SK-N-MC (cell line): ENCODE data around the gene CYBB.

Experiments
- DNase-seq: peaks from one replicate; pipeline ENCODE4 v3.0.0-alpha.2; 2011; ENCODE audit warnings: low read depth, low spot score
- H3K27ac ChIP-seq: fragments of 200-600 bp; sonication (generic); 2 replicates; pipeline ENCODE4 v1.5.1; 2016; ENCODE audit warnings: mixed run types
- H3K36me3 ChIP-seq: fragments of 200-600 bp; sonication (generic); 2 replicates; pipeline ENCODE4 v1.6.1; 2017; ENCODE audit warnings: antibody characterized with exemption, low read length, mixed read lengths; ENCODE audit not compliant: insufficient read depth
- H3K4me3 ChIP-seq: fragments of 200-600 bp; sonication (generic); 2 replicates; pipeline ENCODE4 v1.5.1; 2016
- H3K9ac ChIP-seq: fragments of 200-600 bp; sonication (generic); 2 replicates; pipeline ENCODE4 v1.8.0; 2017; ENCODE audit warnings: mixed run types, mixed read lengths; ENCODE audit not compliant: insufficient read length
- H3K9me3 ChIP-seq: fragments of 200-600 bp; sonication (generic); 2 replicates; pipeline ENCODE4 v1.6.1; 2017; ENCODE audit warnings: low read depth, mild to moderate bottlenecking, antibody characterized with exemption, low read length, moderate library complexity, mixed read lengths
- EZH2 ChIP-seq: fragments of 200-600 bp; sonication (generic); IDR thresholded peaks from one replicate; pipeline ENCODE4 v1.6.1; 2017; ENCODE audit warnings: antibody characterized with exemption
- FOXP2 ChIP-seq: optimal IDR thresholded peaks from 2 replicates; pipeline ENCODE3; 2011; ENCODE audit warnings: mild to moderate bottlenecking, moderate library complexity; ENCODE audit not compliant: insufficient read depth; ENCODE audit errors: extremely low read length, control extremely low read depth
- POLR2AphosphoS5 ChIP-seq: IDR thresholded peaks from 2 replicates; pipeline ENCODE4 v1.6.1; 2012; ENCODE audit warnings: mild to moderate bottlenecking, low read depth, low read length, borderline replicate concordance

The CYBB gene

DNA sequence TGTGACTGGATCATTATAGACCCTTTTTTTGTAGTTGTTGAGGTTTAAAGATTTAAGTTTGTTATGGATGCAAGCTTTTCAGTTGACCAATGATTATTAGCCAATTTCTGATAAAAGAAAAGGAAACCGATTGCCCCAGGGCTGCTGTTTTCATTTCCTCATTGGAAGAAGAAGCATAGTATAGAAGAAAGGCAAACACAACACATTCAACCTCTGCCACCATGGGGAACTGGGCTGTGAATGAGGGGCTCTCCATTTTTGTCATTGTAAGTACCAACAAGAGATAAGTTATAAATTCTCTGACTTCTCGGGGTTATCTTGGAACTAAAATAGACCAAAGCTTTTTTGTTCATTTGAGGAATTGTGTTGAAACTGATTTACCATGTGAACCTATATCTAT lies at the start of gene CYBB:
CYBB (plus strand) TSS at position 203 of the 400 bp plus-strand sequence; CDS start at position 222, 19 bp downstream.
- Histone ChIP-seq H3K9me3 (no peaks in the 10 kb centered on the region), H3K9ac (no peak within 1 kb of the TSS), H3K27ac (no peak within 1 kb of the TSS), H3K36me3 (no peaks in the 10 kb centered on the region), H3K4me3 (no peak within 1 kb of the TSS)
- no peak for DNase-seq
- no peak for TF ChIP-seq EZH2
- no peak for TF ChIP-seq POLR2AphosphoS5
- TF ChIP-seq FOXP2: no peak

DNA sequence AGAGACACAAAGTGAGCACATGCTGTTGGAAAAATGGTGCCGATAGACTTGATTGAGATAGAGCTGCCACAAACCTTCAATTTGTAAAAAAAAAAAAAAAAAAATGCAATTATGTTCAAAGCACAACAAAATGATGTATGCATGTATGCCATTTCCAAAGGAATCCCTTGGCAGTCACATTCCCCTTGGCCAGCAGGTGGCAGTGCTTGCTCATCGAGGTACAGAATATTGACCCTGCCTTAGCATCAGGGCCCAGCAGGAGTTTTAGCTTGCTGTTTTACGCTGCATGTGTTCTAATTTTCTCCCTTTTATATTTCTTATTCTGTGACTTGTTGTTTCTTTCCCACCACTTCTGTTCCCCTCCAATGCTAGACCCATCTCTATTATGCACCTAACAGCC lies 34.5 kb upstream of the CYBB start:
- H3K4me3 ChIP-seq: no peak overlapping the region
- no peaks in the 10 kb centered on the region for H3K9me3 ChIP-seq
- no peaks in the 10 kb centered on the region for H3K36me3 ChIP-seq
- TF ChIP-seq POLR2AphosphoS5 (no peak), FOXP2 (no peak), EZH2 (no peak)
- H3K27ac ChIP-seq: no peak overlapping the region
- DNase-seq: peak; percentile 45
- no peak overlapping the region for H3K9ac ChIP-seq

DNA sequence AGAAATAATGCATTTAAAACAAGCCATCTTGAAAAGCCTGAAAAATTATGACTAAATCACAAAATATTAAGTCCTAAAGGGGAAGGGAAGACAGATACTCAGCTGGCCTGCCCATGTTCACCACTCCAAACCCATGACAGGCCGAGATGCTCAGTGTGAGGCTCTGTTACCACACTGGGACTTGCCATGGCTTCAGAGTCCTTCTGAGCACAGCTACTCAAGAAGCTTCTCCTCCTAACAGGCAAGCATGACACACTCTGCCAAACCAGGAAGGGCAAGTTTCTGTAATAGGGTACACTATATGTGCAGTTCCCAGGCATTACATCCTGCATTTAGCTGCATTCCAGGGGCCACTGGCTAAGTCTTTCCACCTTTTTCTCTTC lies 34.0 kb upstream of the CYBB start:
- H3K36me3 ChIP-seq: no peaks in the 10 kb centered on the region
- no peaks in the 10 kb centered on the region for H3K9me3 ChIP-seq
- no peak for DNase-seq
- H3K9ac ChIP-seq: no peak overlapping the region
- no peak overlapping the region for H3K27ac ChIP-seq
- H3K4me3 ChIP-seq: no peak overlapping the region
- TF ChIP-seq FOXP2 (no peak), EZH2 (no peak), POLR2AphosphoS5 (no peak)

DNA sequence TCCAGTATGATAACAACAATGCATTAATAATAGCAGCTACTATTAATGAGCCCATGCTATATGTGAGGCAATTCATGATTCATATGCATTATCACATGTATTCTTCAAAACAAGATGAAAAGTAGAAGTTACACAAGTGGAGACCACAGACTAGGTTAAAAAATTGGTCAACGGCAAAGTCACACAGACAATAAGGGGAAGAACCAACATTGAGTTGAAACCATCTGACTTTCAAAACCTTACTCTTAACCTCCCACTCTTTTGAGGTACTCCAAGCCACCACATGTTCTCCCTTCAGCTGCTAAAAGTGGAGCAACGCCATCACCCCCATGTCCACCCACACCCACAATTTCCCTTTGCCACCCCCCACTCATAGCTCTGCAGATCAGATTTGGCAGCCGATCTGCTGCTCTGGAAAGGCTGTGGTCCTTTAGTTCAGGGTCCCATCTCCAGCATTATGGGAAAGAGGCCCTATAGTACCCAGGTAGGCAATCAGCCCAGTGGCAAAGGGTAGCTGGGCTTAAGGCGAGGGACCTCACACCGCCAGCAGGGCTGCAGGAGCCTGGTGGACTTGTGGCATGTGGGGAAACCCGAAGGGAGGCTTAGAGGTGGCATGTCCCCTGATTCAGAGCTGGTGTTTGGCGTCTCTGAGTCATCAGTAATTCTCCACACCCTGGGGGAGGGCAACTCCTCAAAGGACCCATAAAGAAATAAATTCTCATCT lies 33.5 kb upstream of the CYBB start:
- no peak overlapping the region for H3K9ac ChIP-seq
- no peaks in the 10 kb centered on the region for H3K9me3 ChIP-seq
- TF ChIP-seq POLR2AphosphoS5 (no peak), FOXP2 (no peak), EZH2 (no peak)
- DNase-seq: no peak
- H3K27ac ChIP-seq: no peak overlapping the region
- H3K36me3 ChIP-seq: no peaks in the 10 kb centered on the region
- H3K4me3 ChIP-seq: no peak overlapping the region

DNA sequence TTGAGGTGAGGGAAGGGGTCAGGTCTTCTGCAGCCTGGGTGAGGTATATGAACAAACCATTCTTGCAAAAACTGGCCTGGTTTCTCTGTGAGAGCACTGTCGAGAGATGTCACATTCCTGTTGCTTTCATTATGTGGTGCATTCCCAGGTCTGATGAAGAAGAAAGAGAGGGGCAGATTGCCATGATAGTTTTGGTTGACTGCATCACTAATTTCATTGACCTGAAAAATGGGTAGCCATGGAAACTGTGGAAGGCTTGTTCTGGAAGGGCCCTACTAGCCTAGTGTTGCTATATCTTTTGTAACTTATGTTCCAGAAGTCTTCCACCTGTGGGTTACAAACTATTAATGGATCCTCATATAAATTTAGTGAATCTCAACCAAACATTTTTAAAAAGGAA lies 32.9 kb upstream of the CYBB start:
- Histone ChIP-seq H3K9ac (no peak overlapping the region), H3K9me3 (no peaks in the 10 kb centered on the region), H3K36me3 (no peaks in the 10 kb centered on the region), H3K4me3 (no peak overlapping the region), H3K27ac (no peak overlapping the region)
- TF ChIP-seq FOXP2 (no peak), EZH2 (no peak), POLR2AphosphoS5 (no peak)
- no peak for DNase-seq

DNA sequence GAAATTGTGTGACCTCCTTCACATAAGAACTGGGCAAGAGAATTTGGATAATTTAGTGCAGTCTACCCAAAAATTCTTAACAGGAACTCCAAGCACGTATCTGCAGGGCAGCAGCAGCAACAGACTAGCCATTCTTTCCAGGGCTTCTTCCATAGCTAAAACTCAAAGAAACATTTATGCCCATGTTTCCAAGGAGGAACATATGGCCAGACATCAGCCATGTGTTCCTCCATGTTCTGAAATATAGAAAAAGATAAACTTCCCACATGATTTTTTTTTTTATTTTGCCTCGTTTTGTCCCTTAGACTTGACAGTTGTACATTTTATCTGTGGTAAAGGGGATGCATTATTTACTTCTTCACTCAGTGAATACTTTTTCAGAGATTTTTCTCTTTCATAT lies 27.6 kb upstream of the CYBB start:
- no peak for DNase-seq
- no peak overlapping the region for H3K27ac ChIP-seq
- no peak overlapping the region for H3K9ac ChIP-seq
- H3K4me3 ChIP-seq: no peak overlapping the region
- no peak for TF ChIP-seq EZH2
- no peak for TF ChIP-seq POLR2AphosphoS5
- no peak for TF ChIP-seq FOXP2
- no peaks in the 10 kb centered on the region for H3K9me3 ChIP-seq
- H3K36me3 ChIP-seq: no peaks in the 10 kb centered on the region

DNA sequence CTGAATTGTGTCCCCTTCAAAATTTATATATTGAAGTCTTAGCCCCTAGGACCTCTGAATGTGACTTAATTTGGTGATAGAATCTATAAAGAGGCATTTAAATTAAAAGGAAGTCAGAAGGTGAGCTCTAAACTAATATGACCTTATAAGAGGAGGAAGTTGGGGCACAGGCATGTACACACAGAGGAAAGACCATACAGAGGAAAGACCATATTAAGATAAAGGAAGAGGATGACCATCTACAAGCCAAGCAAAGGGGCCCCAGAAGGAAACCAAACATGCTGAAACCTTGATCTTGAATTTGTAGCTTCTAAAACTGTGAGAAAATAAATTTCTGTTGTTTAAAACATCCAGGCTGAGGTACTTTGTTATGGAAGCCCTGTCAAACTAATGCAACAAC lies 26.9 kb upstream of the CYBB start:
- no peak overlapping the region for H3K27ac ChIP-seq
- H3K36me3 ChIP-seq: no peaks in the 10 kb centered on the region
- DNase-seq: no peak
- no peaks in the 10 kb centered on the region for H3K9me3 ChIP-seq
- no peak overlapping the region for H3K9ac ChIP-seq
- H3K4me3 ChIP-seq: no peak overlapping the region
- TF ChIP-seq POLR2AphosphoS5: no peak
- TF ChIP-seq EZH2: no peak

DNA sequence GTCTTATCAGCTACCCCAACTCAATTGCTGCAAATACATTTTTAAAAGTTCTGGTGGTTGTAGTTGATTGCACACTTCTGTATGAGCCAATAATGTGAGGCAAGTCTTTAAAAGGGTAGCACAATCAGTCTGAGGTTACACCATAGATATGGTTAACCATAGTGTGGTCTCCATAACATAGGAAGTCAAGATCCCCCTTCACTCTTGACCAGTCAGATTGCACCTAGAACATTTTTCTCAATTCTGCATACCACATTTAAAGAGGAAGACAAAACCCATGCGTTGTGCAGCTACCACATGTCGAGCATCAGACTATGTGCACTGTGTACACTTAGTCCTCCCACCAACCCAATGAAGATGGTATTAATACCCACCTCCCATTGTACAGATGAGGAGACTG lies 26.5 kb upstream of the CYBB start:
- no peaks in the 10 kb centered on the region for H3K36me3 ChIP-seq
- no peak overlapping the region for H3K27ac ChIP-seq
- no peak overlapping the region for H3K4me3 ChIP-seq
- no peak for DNase-seq
- no peak overlapping the region for H3K9ac ChIP-seq
- no peaks in the 10 kb centered on the region for H3K9me3 ChIP-seq
- TF ChIP-seq FOXP2: no peak
- TF ChIP-seq EZH2: no peak
- TF ChIP-seq POLR2AphosphoS5: no peak

DNA sequence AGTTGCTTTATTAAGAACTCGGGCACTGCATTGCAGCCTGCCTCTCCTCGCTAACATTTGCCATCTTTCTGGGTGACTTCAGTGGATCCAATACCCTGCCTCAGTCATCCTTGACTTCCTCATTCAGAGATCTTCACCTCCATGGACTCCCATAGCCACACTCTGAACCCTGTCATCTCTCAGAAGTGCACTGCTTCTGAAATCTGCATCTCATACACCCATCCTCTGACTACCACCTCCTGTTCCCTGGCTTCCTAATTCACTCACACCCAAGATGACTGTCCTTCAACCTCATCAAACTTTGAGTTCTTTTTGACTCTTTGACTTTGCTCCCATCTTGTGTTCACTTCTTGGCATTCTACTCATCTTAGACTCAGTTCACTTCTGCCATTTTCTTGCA lies 25.3 kb upstream of the CYBB start:
- Histone ChIP-seq H3K4me3 (no peak overlapping the region), H3K9ac (no peak overlapping the region), H3K9me3 (no peaks in the 10 kb centered on the region), H3K36me3 (no peaks in the 10 kb centered on the region), H3K27ac (peak overlapping the region; percentile 36; the same call in 1 of the 2 replicates)
- no peak for TF ChIP-seq POLR2AphosphoS5
- TF ChIP-seq FOXP2: no peak
- TF ChIP-seq EZH2: no peak
- DNase-seq: no peak
